Measurements from ENCODE around the gene TRPM7. TPM values are rescaled to one million over a fixed set of nuclear protein-coding genes. Genes with fewer than 3 reads are reported as not detected.

The TRPM7 gene
- total and polyA plus RNA-seq, 2 of the 8 experiments (the other 6 are each of a cell fraction or from before 2014, with no cell fraction given), result 7.5 to 33.2 TPM

DNA sequence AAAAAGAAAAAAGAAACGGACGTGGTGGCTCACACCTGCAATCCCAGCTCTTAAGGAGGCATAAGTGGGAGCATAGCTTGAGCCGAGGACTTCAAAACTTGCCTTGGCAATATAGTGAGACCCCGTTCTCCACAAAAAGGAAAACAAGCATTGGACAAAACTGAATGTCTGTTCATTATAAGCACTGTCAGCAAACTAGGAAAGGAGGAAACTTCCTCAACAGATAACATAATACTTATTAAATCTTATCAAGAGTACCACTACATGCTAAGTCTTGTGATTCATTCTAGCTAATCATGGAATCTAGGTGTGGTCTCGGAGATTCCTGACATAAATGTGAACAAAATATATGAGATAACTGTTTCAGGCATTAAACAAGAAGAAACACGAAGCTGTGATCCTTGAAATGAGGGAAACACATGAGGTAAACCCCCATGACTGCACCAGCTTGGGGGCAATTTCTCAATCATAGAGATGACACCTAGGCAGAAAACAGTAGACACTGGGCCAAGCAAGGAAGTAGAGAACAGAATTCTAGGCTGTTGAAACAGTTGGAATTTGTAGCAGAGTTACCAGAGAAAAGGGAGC, 33.3 kb downstream of the TRPM7 start (continued):
- no peak for TF ChIP-seq SAP30 (IDR thresholded peaks at IDR 0.05; ENCODE audit: insufficient read depth, insufficient replicate concordance, low read length)
- TF ChIP-seq RNF2 (IDR thresholded peaks at IDR 0.05; ENCODE audit: borderline replicate concordance, low read depth, low read length, missing control alignments, poor library complexity, severe bottlenecking), result no peak
- no peak for TF ChIP-seq CREB1 (IDR thresholded peaks at IDR 0.05)
- no peak for TF ChIP-seq RXRA (IDR thresholded peaks at IDR 0.05; ENCODE audit: insufficient read depth, low read depth, low read length)
- no peak for TF ChIP-seq SP2 (IDR thresholded peaks at IDR 0.05; ENCODE audit: low read length)
- TF ChIP-seq NANOG (IDR thresholded peaks at IDR 0.05; ENCODE audit: insufficient read depth, low read depth, low read length, poor library complexity, severe bottlenecking), result no peak
- TF ChIP-seq NRF1 (IDR thresholded peaks at IDR 0.05; ENCODE audit: low read depth, low read length), result no peak
- no peak for TF ChIP-seq GTF2F1 (IDR thresholded peaks at IDR 0.05; ENCODE audit: borderline replicate concordance, low read depth, low read length)
- no peak for TF ChIP-seq KDM1A (IDR thresholded peaks at IDR 0.05; ENCODE audit: borderline replicate concordance, low read length)

All from H1 (cell line).